Stromal cell of bone marrow (primary cell): Measurements from ENCODE around the gene NECTIN4.
"Not testable (repeated sequence)": the region's sequence is repeated elsewhere in the genome, so short reads cannot be mapped to it uniquely, and the experiment has no call there.

ENCODE experiments used
- DNase-seq: peaks from one replicate; pipeline ENCODE4 v3.0.0-alpha.2; 2012; ENCODE audit warnings: low read depth

Gene NECTIN4

GRCh38 chr1:161089251-161089924 is at the start of gene NECTIN4:
Gene NECTIN4 (minus strand): TSS chr1:161089558. CDS start chr1:161089296, 262 bp downstream.
- no peak for DNase-seq

GRCh38 chr1:161138431-161138830 is 49.1 kb upstream of the NECTIN4 start:
- DNase-seq: no peak

- DNase-seq: no peak
These were observed 48.5 kb upstream of the NECTIN4 start for GRCh38 chr1:161137881-161138280.

- no peak for DNase-seq
These were observed 43.9 kb upstream of the NECTIN4 start for GRCh38 chr1:161133220-161133740.

GRCh38 chr1:161132410-161133219 is 43.3 kb upstream of the NECTIN4 start, which contains the start of gene DEDD:
Gene DEDD (minus strand): TSS chr1:161132667. CDS start chr1:161124462, 8,205 bp downstream.
- peak; percentile 96 for DNase-seq

GRCh38 chr1:161131523-161132409 is 42.4 kb upstream of the NECTIN4 start:
- peak; percentile 43 for DNase-seq

GRCh38 chr1:161130266-161130665 is 40.9 kb upstream of the NECTIN4 start:
- no peak for DNase-seq

- DNase-seq: no peak
These were observed 39.4 kb upstream of the NECTIN4 start for GRCh38 chr1:161128591-161129420.

GRCh38 chr1:161127649-161128048 is 38.3 kb upstream of the NECTIN4 start:
- no peak for DNase-seq

- no peak for DNase-seq
These were observed 33.6 kb upstream of the NECTIN4 start for GRCh38 chr1:161122967-161123366.

- no peak for DNase-seq
These were observed 32.5 kb upstream of the NECTIN4 start for GRCh38 chr1:161121834-161122233.

- DNase-seq: no peak
These were observed 31.8 kb upstream of the NECTIN4 start for GRCh38 chr1:161121042-161121650.

GRCh38 chr1:161119092-161119903 is 29.9 kb upstream of the NECTIN4 start:
- peak; percentile 54 for DNase-seq

GRCh38 chr1:161117759-161118581 is 28.6 kb upstream of the NECTIN4 start, which contains the start of the genes NIT1 and PFDN2:
Gene NIT1 (plus strand): TSS chr1:161118105. CDS start chr1:161118177, 72 bp downstream.
Gene PFDN2 (minus strand): TSS chr1:161118037. CDS start chr1:161118026, 11 bp downstream.
- peak; percentile 62 for DNase-seq

- DNase-seq: not testable (repeated sequence)
These were observed 26.6 kb upstream of the NECTIN4 start for GRCh38 chr1:161115961-161116360.

- no peak for DNase-seq
These were observed 25.9 kb upstream of the NECTIN4 start for GRCh38 chr1:161115132-161115711.

GRCh38 chr1:161114556-161114955 is 25.2 kb upstream of the NECTIN4 start:
- no peak for DNase-seq

- no peak for DNase-seq
These were observed 24.6 kb upstream of the NECTIN4 start for GRCh38 chr1:161113915-161114314.
